ENCODE results near the gene RDH13. TPM values are rescaled to one million over a fixed set of nuclear protein-coding genes. Genes with fewer than 3 reads are reported as not detected.
"Not testable (repeated sequence)": the region's sequence is repeated elsewhere in the genome, so short reads cannot be mapped to it uniquely, and the experiment has no call there.

Gene RDH13
- total RNA-seq, 4 donors from 2014 or later = 6.3 to 25.7 (median 12.7) TPM

- peaks cover 0 to 25% (median 4%) of the 10 kb centered on the region in 4 donors for H3K4me1 ChIP-seq
- no peak overlapping the region for H3K4me3 ChIP-seq
- TF ChIP-seq EP300 (IDR thresholded peaks at IDR 0.05) = no peak
- TF ChIP-seq POLR2A (IDR thresholded peaks at IDR 0.05) = no peak
- no peak for TF ChIP-seq CTCF (IDR thresholded peaks at IDR 0.05)
- peaks cover 0 to 58% of the 10 kb centered on the region in 2 donors for H3K27me3 ChIP-seq
- H3K27ac ChIP-seq = no peak overlapping the region
- WGBS, 2 donors = 18 to 20% methylated on average over 2 of the region's 2 CpGs
- peaks cover 0 to 4% (median 0%) of the 10 kb centered on the region in 4 donors for H3K9me3 ChIP-seq
- H3K36me3 ChIP-seq = no peaks in the 10 kb centered on the region
- DNase-seq (ENCODE audit: low spot score in 2 of 2) = no peak
Measured at GRCh38 chr19:55066107-55066709, 3.3 kb upstream of the RDH13 start.

- not testable (repeated sequence) for H3K9me3 ChIP-seq; DNase-seq (ENCODE audit: low spot score in 2 of 2); H3K4me3 ChIP-seq; H3K27ac ChIP-seq; H3K36me3 ChIP-seq
- Histone ChIP-seq H3K27me3 (peaks cover 0 to 51% of the 10 kb centered on the region in 2 donors), H3K4me1 (peaks cover 0 to 25% (median 4%) of the 10 kb centered on the region in 4 donors)
- 82 to 85% methylated on average over 9 of the region's 9 CpGs for WGBS, 2 donors
Measured at GRCh38 chr19:55065516-55065915, 2.6 kb upstream of the RDH13 start.

GRCh38 chr19:55063492-55063843, 520 bp upstream of the RDH13 start:
- H3K4me1 ChIP-seq = peaks cover 0 to 16% (median 4%) of the 10 kb centered on the region in 4 donors
- no peak for TF ChIP-seq EP300 (IDR thresholded peaks at IDR 0.05)
- no peak for TF ChIP-seq CTCF (IDR thresholded peaks at IDR 0.05)
- TF ChIP-seq POLR2A (IDR thresholded peaks at IDR 0.05) = no peak
- H3K36me3 ChIP-seq = peaks cover 0 to 11% (median 4%) of the 10 kb centered on the region in 3 donors
- 62 to 76% methylated on average over 3 of the region's 3 CpGs for WGBS, 2 donors
- DNase-seq (ENCODE audit: low spot score in 2 of 2) = no peak
- H3K27ac ChIP-seq = peak overlapping the region in 2 of 4 donors; percentile 69 to 82
- peak overlapping the region in 2 of 4 donors; percentile 59 to 97 for H3K4me3 ChIP-seq
- H3K9me3 ChIP-seq = no peaks in the 10 kb centered on the region
- peaks cover 0 to 32% of the 10 kb centered on the region in 2 donors for H3K27me3 ChIP-seq

- H3K27ac ChIP-seq; H3K27me3 ChIP-seq; H3K4me3 ChIP-seq; DNase-seq (ENCODE audit: low spot score in 2 of 2); H3K9me3 ChIP-seq: not testable (repeated sequence)
- Histone ChIP-seq H3K36me3 (peaks cover 0 to 43% (median 25%) of the 10 kb centered on the region in 3 donors), H3K4me1 (peaks cover 0 to 16% (median 4%) of the 10 kb centered on the region in 4 donors)
- WGBS, 2 donors = 58 to 68% methylated on average over 9 of the region's 9 CpGs
Measured at GRCh38 chr19:55060287-55060686, 2.7 kb downstream of the RDH13 start.

- peaks cover 0 to 56% (median 25%) of the 10 kb centered on the region in 3 donors for H3K36me3 ChIP-seq
- no peak overlapping the region for H3K4me3 ChIP-seq
- 93 to 96% methylated on average over 23 of the region's 23 CpGs for WGBS, 2 donors
- no peaks in the 10 kb centered on the region for H3K9me3 ChIP-seq
- TF ChIP-seq EP300 (IDR thresholded peaks at IDR 0.05) (no peak), POLR2A (IDR thresholded peaks at IDR 0.05) (no peak)
- H3K4me1 ChIP-seq = peaks cover 0 to 16% (median 4%) of the 10 kb centered on the region in 4 donors
- peaks cover 0 to 4% of the 10 kb centered on the region in 2 donors for H3K27me3 ChIP-seq
- H3K27ac ChIP-seq = no peak overlapping the region
- DNase-seq (ENCODE audit: low spot score in 2 of 2) = no peak
Measured at GRCh38 chr19:55058781-55059610, 4.0 kb downstream of the RDH13 start.

- no peak overlapping the region for H3K4me3 ChIP-seq
- H3K4me1 ChIP-seq = peaks cover 0 to 3% (median 0%) of the 10 kb centered on the region in 4 donors
- no peaks in the 10 kb centered on the region for H3K27me3 ChIP-seq
- no peak overlapping the region for H3K27ac ChIP-seq
- no peak for TF ChIP-seq EP300 (IDR thresholded peaks at IDR 0.05)
- no peak for TF ChIP-seq POLR2A (IDR thresholded peaks at IDR 0.05)
- TF ChIP-seq CTCF (IDR thresholded peaks at IDR 0.05) = no peak
- H3K36me3 ChIP-seq = peaks cover 0 to 77% (median 25%) of the 10 kb centered on the region in 3 donors
- DNase-seq (ENCODE audit: low spot score in 2 of 2) = no peak
- no peaks in the 10 kb centered on the region for H3K9me3 ChIP-seq
- 96 to 97% methylated on average over 9 of the region's 9 CpGs for WGBS, 2 donors
Measured at GRCh38 chr19:55056827-55057226, 6.1 kb downstream of the RDH13 start.
